Measurements from ENCODE around the gene AP4E1.
"Not testable (repeated sequence)": the region's sequence is repeated elsewhere in the genome, so short reads cannot be mapped to it uniquely, and the experiment has no call there.

The AP4E1 gene

DNA sequence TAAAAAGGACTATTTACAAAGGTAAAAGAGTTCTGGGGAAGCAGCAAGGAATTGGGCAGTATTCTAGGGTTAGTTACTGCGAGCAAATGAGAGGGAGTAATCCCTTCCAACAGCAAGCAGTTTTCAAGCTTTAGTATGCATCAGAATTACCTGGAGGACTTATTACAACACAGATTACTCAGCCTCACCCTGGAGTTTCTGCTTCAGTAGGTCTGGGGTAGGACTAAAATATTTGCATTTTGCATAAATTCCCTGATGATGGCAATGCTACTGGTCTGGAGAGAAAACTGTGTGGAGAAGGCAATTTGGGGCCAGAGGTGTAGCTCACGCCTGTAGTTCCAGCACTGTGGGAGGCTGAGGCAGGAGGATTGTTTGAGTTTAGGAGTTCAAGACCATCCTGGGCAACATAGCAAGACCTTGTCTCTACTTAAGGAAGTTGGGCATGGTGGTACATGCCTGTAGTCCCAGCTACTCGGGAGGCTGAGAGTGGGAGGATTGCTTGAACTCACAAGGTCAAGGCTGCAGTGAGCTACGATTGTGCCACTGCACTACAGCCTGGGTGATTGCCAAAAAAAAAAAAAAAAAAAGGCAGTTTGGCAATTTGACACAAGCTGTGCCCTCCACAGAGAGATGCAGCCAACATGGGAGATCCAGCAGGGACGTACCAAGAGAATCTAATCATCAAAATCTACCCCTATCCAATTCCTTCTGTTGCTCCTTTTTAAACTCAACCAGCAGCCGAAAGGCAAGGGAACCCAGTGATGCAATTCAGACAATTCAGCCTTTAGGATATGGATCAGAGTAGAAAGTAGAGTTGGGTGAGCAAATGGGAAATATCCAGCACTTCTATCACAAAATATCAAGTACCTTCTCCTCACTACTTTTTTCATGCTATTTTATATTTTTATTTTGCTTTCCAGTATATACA is 27.1 kb upstream of the AP4E1 start:
- peak overlapping the region; percentile 6 for H3K4me3 Mint-ChIP-seq
- no peaks in the 10 kb centered on the region for H3K36me3 Mint-ChIP-seq
- H3K4me1 Mint-ChIP-seq = peaks cover 69% of the 10 kb centered on the region
- peak overlapping the region; percentile 57 for H3K27ac Mint-ChIP-seq
- no peaks in the 10 kb centered on the region for H3K9me3 Mint-ChIP-seq
- H3K27me3 Mint-ChIP-seq = no peaks in the 10 kb centered on the region

GRCh38 chr15:50883903-50884302 is 24.6 kb upstream of the AP4E1 start:
- H3K36me3 Mint-ChIP-seq = no peaks in the 10 kb centered on the region
- H3K4me3 Mint-ChIP-seq = no peak overlapping the region
- H3K27ac Mint-ChIP-seq = no peak overlapping the region
- H3K4me1 Mint-ChIP-seq = peaks cover 48% of the 10 kb centered on the region
- no peaks in the 10 kb centered on the region for H3K27me3 Mint-ChIP-seq
- H3K9me3 Mint-ChIP-seq = no peaks in the 10 kb centered on the region

- H3K4me3 Mint-ChIP-seq = no peak overlapping the region
- H3K4me1 Mint-ChIP-seq = peaks cover 42% of the 10 kb centered on the region
Measured at GRCh38 chr15:50884540-50884939, 23.9 kb upstream of the AP4E1 start.

GRCh38 chr15:50886139-50886467 is 22.4 kb upstream of the AP4E1 start:
- H3K9me3 Mint-ChIP-seq = no peaks in the 10 kb centered on the region
- H3K4me3 Mint-ChIP-seq = peak overlapping the region; percentile 67

More at GRCh38 chr15:50884540-50884939, 23.9 kb upstream of the AP4E1 start:
- peaks cover 2% of the 10 kb centered on the region for H3K36me3 Mint-ChIP-seq
- H3K27me3 Mint-ChIP-seq = no peaks in the 10 kb centered on the region
- no peaks in the 10 kb centered on the region for H3K9me3 Mint-ChIP-seq
- peak overlapping the region; percentile 24 for H3K27ac Mint-ChIP-seq

DNA sequence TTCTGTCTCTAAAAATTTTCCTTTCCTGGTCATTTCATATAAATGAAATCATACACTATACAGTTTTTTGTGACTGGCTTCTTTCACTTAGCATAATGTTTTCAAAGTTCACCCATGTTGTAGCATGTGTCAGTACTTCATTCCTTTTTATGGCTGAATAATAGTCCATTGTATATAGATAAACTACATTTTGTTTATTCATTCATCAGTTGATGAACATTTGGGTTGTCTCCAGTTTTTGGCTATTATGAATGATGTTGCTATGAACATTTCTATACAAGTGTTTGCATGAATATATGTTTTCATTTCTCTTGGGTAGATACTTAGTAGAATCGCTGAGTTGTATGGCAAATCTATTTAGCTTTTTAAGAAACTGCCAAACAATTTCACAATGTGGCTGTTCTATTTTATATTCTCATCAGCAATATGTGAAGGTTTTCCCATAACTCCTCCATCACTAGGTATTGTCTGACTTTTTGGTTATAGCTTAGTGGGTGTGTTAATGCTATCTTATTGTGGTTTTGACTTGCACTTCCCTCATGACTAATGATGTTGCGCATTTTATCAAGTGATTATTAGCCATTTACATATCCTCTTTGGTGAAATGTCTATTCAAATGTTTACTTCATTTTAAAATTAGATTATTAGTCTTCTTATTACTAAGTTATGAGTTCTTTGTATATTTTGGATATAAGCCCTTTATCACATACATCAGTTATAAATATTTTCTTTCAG is 21.7 kb upstream of the AP4E1 start:
- Mint-ChIP-seq H3K27me3 (no peaks in the 10 kb centered on the region), H3K4me3 (no peak overlapping the region), H3K4me1 (peaks cover 26% of the 10 kb centered on the region), H3K27ac (no peak overlapping the region), H3K36me3 (peaks cover 4% of the 10 kb centered on the region), H3K9me3 (no peaks in the 10 kb centered on the region)

More at GRCh38 chr15:50886139-50886467, 22.4 kb upstream of the AP4E1 start:
- Mint-ChIP-seq H3K36me3 (peaks cover 4% of the 10 kb centered on the region), H3K27ac (peak overlapping the region; percentile 47), H3K27me3 (no peaks in the 10 kb centered on the region), H3K4me1 (peaks cover 33% of the 10 kb centered on the region)

GRCh38 chr15:50888054-50888453 is 20.4 kb upstream of the AP4E1 start:
- Mint-ChIP-seq H3K4me1 (peaks cover 22% of the 10 kb centered on the region), H3K9me3 (peaks cover under 1% of the 10 kb centered on the region), H3K27me3 (no peaks in the 10 kb centered on the region), H3K36me3 (peaks cover 4% of the 10 kb centered on the region), H3K4me3 (no peak overlapping the region), H3K27ac (no peak overlapping the region)

GRCh38 chr15:50889589-50889988 is 18.9 kb upstream of the AP4E1 start:
- no peak overlapping the region for H3K27ac Mint-ChIP-seq
- H3K36me3 Mint-ChIP-seq = peaks cover 9% of the 10 kb centered on the region
- peaks cover 13% of the 10 kb centered on the region for H3K4me1 Mint-ChIP-seq
- H3K9me3 Mint-ChIP-seq = peaks cover 9% of the 10 kb centered on the region
- no peaks in the 10 kb centered on the region for H3K27me3 Mint-ChIP-seq
- H3K4me3 Mint-ChIP-seq = no peak overlapping the region

DNA sequence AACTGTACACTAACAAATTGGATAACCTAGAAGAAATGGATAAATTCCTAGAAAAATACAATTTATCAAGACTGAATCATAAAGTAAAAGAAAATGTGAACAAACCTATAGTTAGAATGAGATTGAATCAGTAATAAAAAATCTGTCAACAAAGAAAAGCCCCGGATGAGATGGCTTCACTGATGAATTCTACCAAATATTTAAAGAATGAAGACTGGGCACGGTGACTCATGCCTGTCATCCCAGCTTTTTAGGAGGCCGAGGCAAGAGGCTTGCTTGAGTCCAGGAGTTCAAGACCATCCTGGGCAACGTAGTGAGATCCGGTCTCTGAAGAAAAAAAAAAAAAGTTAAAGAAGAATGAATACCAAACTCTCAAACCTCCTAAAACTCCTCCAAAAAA is 17.7 kb upstream of the AP4E1 start:
- H3K4me3 Mint-ChIP-seq = no peak overlapping the region
- no peaks in the 10 kb centered on the region for H3K27me3 Mint-ChIP-seq
- peaks cover 9% of the 10 kb centered on the region for H3K36me3 Mint-ChIP-seq
- no peak overlapping the region for H3K27ac Mint-ChIP-seq
- peaks cover 4% of the 10 kb centered on the region for H3K4me1 Mint-ChIP-seq
- H3K9me3 Mint-ChIP-seq = peaks cover 9% of the 10 kb centered on the region

GRCh38 chr15:50891159-50891558 is 17.3 kb upstream of the AP4E1 start:
- H3K4me3 Mint-ChIP-seq = no peak overlapping the region
- no peak overlapping the region for H3K27ac Mint-ChIP-seq
- H3K9me3 Mint-ChIP-seq = peaks cover 9% of the 10 kb centered on the region
- peaks cover 9% of the 10 kb centered on the region for H3K36me3 Mint-ChIP-seq
- H3K4me1 Mint-ChIP-seq = peaks cover under 1% of the 10 kb centered on the region
- no peaks in the 10 kb centered on the region for H3K27me3 Mint-ChIP-seq

GRCh38 chr15:50893976-50894375 is 14.5 kb upstream of the AP4E1 start:
- no peak overlapping the region for H3K27ac Mint-ChIP-seq
- peaks cover 9% of the 10 kb centered on the region for H3K9me3 Mint-ChIP-seq
- H3K36me3 Mint-ChIP-seq = peaks cover 9% of the 10 kb centered on the region
- H3K27me3 Mint-ChIP-seq = no peaks in the 10 kb centered on the region
- no peaks in the 10 kb centered on the region for H3K4me1 Mint-ChIP-seq
- H3K4me3 Mint-ChIP-seq = no peak overlapping the region

DNA sequence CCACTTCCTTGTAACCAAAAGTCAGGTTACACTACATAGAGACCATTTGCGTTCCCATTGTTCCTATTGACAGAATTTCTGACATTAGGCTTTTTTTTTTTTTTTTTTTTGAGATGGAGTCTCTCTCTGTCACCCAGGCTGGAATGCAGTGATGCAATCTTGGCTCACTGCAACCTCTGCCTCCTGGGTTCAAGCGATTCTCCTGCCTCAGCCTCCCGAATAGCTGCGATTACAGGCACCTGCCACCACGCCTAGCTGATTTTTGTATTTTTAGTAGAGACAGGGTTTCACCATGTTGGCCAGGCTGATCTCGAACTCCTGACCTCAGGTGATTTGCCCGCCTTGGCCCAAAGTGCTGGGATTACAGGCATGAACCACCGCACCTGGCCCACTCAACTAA is 7.1 kb upstream of the AP4E1 start:
- H3K36me3 Mint-ChIP-seq, H3K4me1 Mint-ChIP-seq, H3K9me3 Mint-ChIP-seq, H3K27ac Mint-ChIP-seq, H3K4me3 Mint-ChIP-seq, H3K27me3 Mint-ChIP-seq: not testable (repeated sequence)

DNA sequence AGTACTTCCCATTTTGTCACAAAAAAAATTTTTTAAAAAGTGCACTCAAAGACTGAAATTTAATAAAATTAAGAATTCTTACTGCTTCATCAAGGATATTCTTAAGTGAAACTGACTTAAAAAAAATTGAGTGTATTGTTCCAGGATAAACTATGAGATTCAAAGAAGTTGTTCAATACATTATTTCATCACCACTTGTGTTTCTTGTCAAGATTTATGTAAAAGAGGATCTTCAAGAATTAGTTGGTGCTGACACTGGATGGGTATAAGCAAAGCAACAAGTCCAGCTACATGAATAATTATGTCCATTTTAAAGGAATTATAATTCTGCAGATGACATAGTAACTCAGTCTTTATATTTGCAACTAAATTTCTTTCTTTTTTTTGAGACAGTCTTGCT is 4.3 kb upstream of the AP4E1 start:
- Mint-ChIP-seq H3K27me3 (no peaks in the 10 kb centered on the region), H3K27ac (no peak overlapping the region), H3K36me3 (peaks cover 2% of the 10 kb centered on the region), H3K4me3 (no peak overlapping the region), H3K9me3 (no peaks in the 10 kb centered on the region), H3K4me1 (peaks cover 20% of the 10 kb centered on the region)

GRCh38 chr15:50905055-50905454 is 3.4 kb upstream of the AP4E1 start:
- H3K36me3 Mint-ChIP-seq = peaks cover 2% of the 10 kb centered on the region
- peaks cover 23% of the 10 kb centered on the region for H3K4me1 Mint-ChIP-seq
- no peaks in the 10 kb centered on the region for H3K27me3 Mint-ChIP-seq
- no peaks in the 10 kb centered on the region for H3K9me3 Mint-ChIP-seq
- no peak overlapping the region for H3K4me3 Mint-ChIP-seq
- H3K27ac Mint-ChIP-seq = no peak overlapping the region

DNA sequence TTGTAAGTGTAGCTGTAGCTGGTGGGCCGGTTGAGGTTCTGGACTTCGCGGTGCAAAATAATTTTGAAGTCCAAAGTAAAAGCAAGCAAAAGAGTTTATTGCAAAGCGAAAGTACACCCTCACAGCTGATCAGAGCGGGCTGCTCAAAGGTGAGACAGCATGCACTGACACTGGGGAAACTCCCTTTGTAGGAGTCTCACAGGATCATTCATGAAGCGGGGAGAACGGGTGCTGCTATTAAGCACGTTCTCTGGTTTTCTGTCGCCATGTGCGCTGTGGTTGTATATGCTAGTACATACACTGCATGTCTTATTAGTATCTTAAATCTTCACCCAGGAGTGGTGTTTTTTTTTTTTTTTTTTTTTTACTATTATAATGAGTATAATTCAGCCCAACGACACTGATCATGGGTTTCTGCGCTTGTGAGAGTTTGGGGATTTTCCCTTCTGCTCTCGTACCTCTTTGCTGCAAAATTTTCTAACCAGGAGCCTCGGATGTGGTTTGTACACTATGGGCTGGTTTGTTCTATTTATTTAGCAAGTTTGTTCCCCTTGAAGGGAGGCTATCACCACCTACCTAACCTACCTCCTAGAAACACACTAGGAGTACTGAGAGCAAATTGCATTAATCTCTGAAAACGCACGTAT is 1.4 kb upstream of the AP4E1 start:
- peaks cover 3% of the 10 kb centered on the region for H3K36me3 Mint-ChIP-seq
- H3K4me1 Mint-ChIP-seq = peaks cover 35% of the 10 kb centered on the region
- H3K27me3 Mint-ChIP-seq = no peaks in the 10 kb centered on the region
- peak overlapping the region; percentile 100 for H3K4me3 Mint-ChIP-seq
- H3K27ac Mint-ChIP-seq = peak overlapping the region; percentile 99
- H3K9me3 Mint-ChIP-seq = no peaks in the 10 kb centered on the region

- peak overlapping the region; percentile 99 for H3K27ac Mint-ChIP-seq
- no peaks in the 10 kb centered on the region for H3K27me3 Mint-ChIP-seq
- no peaks in the 10 kb centered on the region for H3K9me3 Mint-ChIP-seq
- H3K4me3 Mint-ChIP-seq = peak overlapping the region; percentile 100
- H3K4me1 Mint-ChIP-seq = peaks cover 32% of the 10 kb centered on the region
- H3K36me3 Mint-ChIP-seq = peaks cover 5% of the 10 kb centered on the region
Measured at GRCh38 chr15:50907601-50908208, 778 bp upstream of the AP4E1 start.
